Lung (tissue), 12 donors: ENCODE data around the gene CRYGN. TPM values are rescaled to one million over a fixed set of nuclear protein-coding genes. Genes with fewer than 3 reads are reported as not detected.

Source experiments
- ATAC-seq: fragments of 200-7000 bp; cut with Tn5 transposase; one replicate; pipeline ENCODE4 v1.9.1; 2020; ENCODE audit warnings: moderate number of reproducible peaks; ENCODE audit not compliant: insufficient read depth, low FRiP score
- DNase-seq, 3 donors: peaks; one replicate each; pipeline ENCODE4 v3.0.0-alpha.2; 2013 to 2017
- H3K27ac ChIP-seq, 2 donors: one replicate each; pipeline ENCODE4 v1.5.1; 2013; ENCODE audit warnings: mild to moderate bottlenecking in 2 of 2, moderate library complexity in 2 of 2, control low read depth in 1 of 2, inconsistent platforms in 1 of 2, low read depth in 1 of 2, low read length in 1 of 2
- H3K27me3 ChIP-seq, 3 donors: one replicate each; pipeline ENCODE4 v1.5.1; 2013; ENCODE audit warnings: low read length in 2 of 3; ENCODE audit not compliant: control insufficient read depth in 3 of 3, insufficient read depth in 3 of 3
- H3K36me3 ChIP-seq, 4 donors: one replicate each; pipeline ENCODE4 v1.5.1; 2013; ENCODE audit warnings: low read length in 4 of 4, mild to moderate bottlenecking in 1 of 4, moderate library complexity in 1 of 4; ENCODE audit not compliant: control insufficient read depth in 4 of 4, insufficient read depth in 4 of 4
- H3K4me1 ChIP-seq, 5 donors: one replicate each; pipeline ENCODE4 v1.5.1; 2013; ENCODE audit warnings: low read length in 5 of 5, mild to moderate bottlenecking in 2 of 5, moderate library complexity in 1 of 5; ENCODE audit not compliant: control insufficient read depth in 5 of 5, insufficient read depth in 5 of 5
- H3K4me3 ChIP-seq: one replicate; pipeline ENCODE4 v1.5.1; 2013; ENCODE audit warnings: mild to moderate bottlenecking, control low read depth, moderate library complexity
- H3K9ac ChIP-seq, 2 donors: one replicate each; pipeline ENCODE4 v1.5.1; 2013; ENCODE audit warnings: low read length in 2 of 2, control low read depth in 1 of 2; ENCODE audit not compliant: insufficient read depth in 1 of 2
- H3K9me3 ChIP-seq, 4 donors: one replicate each; pipeline ENCODE4 v1.5.1; 2013; ENCODE audit warnings: low read length in 3 of 4, mild to moderate bottlenecking in 1 of 4, moderate library complexity in 1 of 4; ENCODE audit not compliant: control insufficient read depth in 4 of 4, insufficient read depth in 3 of 4
- WGBS, 2 donors: extraction: QIAGEN DNeasy Blood & Tissue Kit; methylation state at CpG; one replicate each; pipeline ENCODE4 v1.1.7; 2013; 5-methylcytosine and 5-hydroxymethylcytosine counted together
- polyA plus RNA-seq, 2 donors: library from polyadenylated mRNA; stranded (reverse); fragments of 200-250 nt; gene quantifications; one replicate each; pipeline ENCODE4 v1.2.1, GENCODE V29; 2013
- total RNA-seq, 2 donors: library from RNA; depleted of rRNA in 1 of 2; stranded (reverse); fragments of >200 nt in 1 of 2; gene quantifications; one replicate each; pipeline ENCODE4 v1.2.1, GENCODE V29; 2014 to 2021
- TF ChIP-seq, protein P1 (sequence below): IDR thresholded peaks from 2 replicates; pipeline ENCODE4 v1.5.1; 2012; ENCODE audit warnings: mild to moderate bottlenecking; ENCODE audit errors: control extremely low read depth, extremely low read depth
- donor health status: control.
- donor health status: control.
- donor health status: Bipolar disorder and iron deficiency.
- donor health status: healthy.
- donor health status: DM: yes; HTN: yes; CAD: no.

Gene CRYGN
- total and polyA plus RNA-seq, 4 donors: 0.07 to 0.34 (median 0.28) TPM; not detected in 1

DNA sequence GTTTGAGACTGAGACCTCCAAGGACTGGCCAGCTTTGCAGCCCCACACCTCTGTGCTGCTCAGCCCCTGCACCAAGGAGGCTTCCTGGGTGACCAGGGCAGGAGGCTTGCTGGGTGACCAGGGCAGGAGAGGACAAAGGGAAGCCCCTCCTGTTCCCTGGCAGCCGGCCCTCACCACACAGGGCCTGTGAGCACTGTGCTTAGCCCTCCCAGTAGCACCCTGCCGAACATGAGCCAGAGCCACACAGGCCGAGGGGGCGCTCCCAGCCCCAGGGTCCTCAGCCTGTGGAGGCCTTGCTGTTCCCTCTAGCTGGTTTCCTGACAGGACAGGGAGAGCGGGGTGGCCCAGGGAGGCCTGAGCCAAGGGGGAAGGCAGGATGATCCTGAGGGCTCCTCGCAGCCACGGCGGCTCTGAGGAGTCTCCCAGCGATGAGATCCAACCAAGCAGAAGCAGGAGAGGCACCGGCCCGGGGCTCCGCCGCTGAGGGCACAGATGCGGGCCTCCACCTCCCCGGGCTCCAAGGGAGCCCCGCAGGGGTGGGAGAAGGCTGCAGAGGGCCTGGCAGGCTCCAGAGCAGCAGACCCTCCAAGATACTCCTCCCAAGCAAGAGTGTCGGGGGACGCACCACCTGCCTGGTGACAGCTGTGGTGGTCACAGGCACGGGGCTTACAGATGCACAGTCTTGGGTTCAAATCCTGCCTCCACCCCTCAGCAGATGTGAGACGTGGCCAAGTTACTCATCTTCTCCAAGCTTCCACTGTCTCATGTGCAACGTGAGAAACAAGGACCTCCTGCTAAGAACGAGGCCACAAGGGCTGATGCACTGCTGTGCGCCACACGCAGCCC lies 52.6 kb downstream of the CRYGN start:
- no peak overlapping the region for H3K27ac ChIP-seq
- WGBS, 2 donors: 91 to 93% methylated on average over 24 of the region's 24 CpGs

DNA sequence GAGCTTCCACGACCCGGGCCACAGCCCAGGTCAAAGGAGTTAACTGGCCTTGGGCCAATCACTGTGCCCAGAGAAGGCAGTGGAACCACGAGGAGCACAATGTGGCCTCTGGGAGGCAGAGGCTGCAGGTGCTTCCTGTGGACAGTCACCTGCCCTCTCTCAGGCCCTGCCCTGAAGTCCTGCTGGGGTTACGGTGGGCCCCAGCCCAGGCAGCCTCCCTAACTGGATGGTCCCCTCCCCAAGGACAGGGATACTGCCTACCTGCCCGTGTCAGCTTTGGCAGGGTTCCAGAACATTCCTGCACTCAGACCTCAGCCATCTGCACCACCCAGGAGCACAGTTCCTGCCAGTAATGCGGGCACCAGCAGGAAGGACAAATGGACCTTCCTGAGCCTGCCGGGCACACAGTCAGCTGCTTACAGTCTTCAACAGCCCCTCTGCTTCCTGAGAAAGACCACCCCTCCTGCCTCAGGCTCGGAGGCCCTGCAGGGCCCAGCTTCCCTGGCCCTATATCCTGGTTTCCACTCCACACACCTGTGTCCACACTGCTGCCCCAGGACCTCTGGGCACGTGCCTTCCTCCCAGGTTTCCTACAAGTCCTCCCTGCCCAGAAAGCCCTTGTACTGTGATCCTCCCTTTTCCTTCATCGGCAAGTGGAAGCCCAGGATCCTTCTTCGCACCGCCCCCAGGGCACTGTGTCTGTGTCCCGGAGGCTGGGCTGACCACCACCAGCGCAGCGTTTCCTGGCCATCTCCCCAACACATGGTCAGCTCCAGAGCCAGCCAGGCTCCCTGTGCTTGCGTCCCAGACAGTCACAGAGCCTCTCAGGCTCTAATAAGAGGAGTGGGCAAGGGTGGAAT lies 53.4 kb downstream of the CRYGN start:
- Histone ChIP-seq H3K4me1 (peaks cover 0 to 11% (median 7%) of the 10 kb centered on the region in 5 donors), H3K27me3 (peaks cover 0 to 12% (median 5%) of the 10 kb centered on the region in 3 donors), H3K36me3 (peaks cover 0 to 3% (median 0%) of the 10 kb centered on the region in 4 donors), H3K9me3 (no peaks in the 10 kb centered on the region), H3K27ac (no peak overlapping the region), H3K9ac (no peak overlapping the region), H3K4me3 (no peak overlapping the region)
- 61 to 71% methylated on average over 16 of the region's 16 CpGs for WGBS, 2 donors
- ATAC-seq (no peak), DNase-seq (no peak)
- TF ChIP-seq, protein P1, sequence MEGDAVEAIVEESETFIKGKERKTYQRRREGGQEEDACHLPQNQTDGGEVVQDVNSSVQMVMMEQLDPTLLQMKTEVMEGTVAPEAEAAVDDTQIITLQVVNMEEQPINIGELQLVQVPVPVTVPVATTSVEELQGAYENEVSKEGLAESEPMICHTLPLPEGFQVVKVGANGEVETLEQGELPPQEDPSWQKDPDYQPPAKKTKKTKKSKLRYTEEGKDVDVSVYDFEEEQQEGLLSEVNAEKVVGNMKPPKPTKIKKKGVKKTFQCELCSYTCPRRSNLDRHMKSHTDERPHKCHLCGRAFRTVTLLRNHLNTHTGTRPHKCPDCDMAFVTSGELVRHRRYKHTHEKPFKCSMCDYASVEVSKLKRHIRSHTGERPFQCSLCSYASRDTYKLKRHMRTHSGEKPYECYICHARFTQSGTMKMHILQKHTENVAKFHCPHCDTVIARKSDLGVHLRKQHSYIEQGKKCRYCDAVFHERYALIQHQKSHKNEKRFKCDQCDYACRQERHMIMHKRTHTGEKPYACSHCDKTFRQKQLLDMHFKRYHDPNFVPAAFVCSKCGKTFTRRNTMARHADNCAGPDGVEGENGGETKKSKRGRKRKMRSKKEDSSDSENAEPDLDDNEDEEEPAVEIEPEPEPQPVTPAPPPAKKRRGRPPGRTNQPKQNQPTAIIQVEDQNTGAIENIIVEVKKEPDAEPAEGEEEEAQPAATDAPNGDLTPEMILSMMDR: no peak

More for the DNA sequence above, 52.6 kb downstream of the CRYGN start:
- DNase-seq: no peak
- Histone ChIP-seq H3K4me3 (no peak overlapping the region), H3K9ac (no peak overlapping the region), H3K4me1 (peaks cover 0 to 6% (median 0%) of the 10 kb centered on the region in 5 donors), H3K36me3 (peaks cover 0 to 3% (median 0%) of the 10 kb centered on the region in 4 donors), H3K27me3 (peaks cover under 1 to 5% (median 4%) of the 10 kb centered on the region in 3 donors), H3K9me3 (no peaks in the 10 kb centered on the region)
- ATAC-seq: no peak
- TF ChIP-seq, protein P1: no peak

DNA sequence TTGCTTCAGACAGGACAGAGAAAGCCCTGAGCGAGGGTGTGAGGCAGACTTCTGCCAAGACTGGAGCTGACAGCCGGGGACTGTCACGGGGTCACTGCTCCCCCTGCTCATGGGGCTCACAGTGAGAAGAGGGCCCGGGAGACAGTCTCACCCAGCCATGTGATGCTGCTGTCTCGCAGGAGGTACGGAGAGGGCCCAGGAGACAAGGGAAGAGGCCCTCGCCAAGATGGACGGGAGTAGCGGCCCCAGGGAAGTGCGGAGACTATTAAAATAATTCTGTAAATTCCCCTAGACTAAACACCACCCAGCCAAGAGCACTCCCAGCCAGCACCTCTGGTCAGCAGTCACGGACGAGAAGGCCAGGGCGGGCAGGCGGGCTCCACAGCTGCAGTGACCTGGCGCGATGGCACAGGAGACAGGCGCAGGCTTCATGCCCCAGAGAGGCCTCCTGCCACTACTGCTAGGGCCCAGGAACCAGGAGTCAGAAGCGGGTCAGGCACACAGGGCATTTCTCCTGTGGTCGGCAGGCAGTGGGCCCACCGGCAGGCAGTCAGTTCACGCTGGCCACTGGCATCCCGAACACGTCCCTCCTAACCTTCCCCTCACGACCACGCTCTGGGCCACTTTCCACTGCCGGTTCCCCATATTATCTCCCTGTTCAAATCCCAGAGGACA lies 54.2 kb downstream of the CRYGN start:
- TF ChIP-seq, protein P1: no peak
- DNase-seq (peak in 2 of 3 donors; percentile 11 to 37), ATAC-seq (no peak)
- Histone ChIP-seq H3K27ac (no peak overlapping the region), H3K4me1 (peaks cover 0 to 13% (median 7%) of the 10 kb centered on the region in 5 donors), H3K9ac (no peak overlapping the region), H3K4me3 (no peak overlapping the region), H3K36me3 (peaks cover 0 to 3% (median 0%) of the 10 kb centered on the region in 4 donors), H3K9me3 (no peaks in the 10 kb centered on the region), H3K27me3 (peaks cover 0 to 12% (median 5%) of the 10 kb centered on the region in 3 donors)
- WGBS, 2 donors: 85 to 87% methylated on average over 26 of the region's 26 CpGs
